ENCODE measurements around the gene VCAN.
"Not testable (repeated sequence)": the region's sequence is repeated elsewhere in the genome, so short reads cannot be mapped to it uniquely, and the experiment has no call there.

VCAN gene

GRCh38 chr5:83471405-83472212, at the start of gene VCAN:
Gene VCAN, plus strand, starts transcription at chr5:83471744. Its CDS starts 11,775 bp downstream, at chr5:83483519.
- DNase-seq (ENCODE audit: low read depth in 2 of 2), result no peak

GRCh38 chr5:83422284-83422683, 49.3 kb upstream of the VCAN start:
- DNase-seq (ENCODE audit: low read depth in 2 of 2), result no peak

GRCh38 chr5:83426855-83427254, 44.7 kb upstream of the VCAN start:
- DNase-seq (ENCODE audit: low read depth in 2 of 2), result no peak

- DNase-seq (ENCODE audit: low read depth in 2 of 2), result no peak
These were observed 43.4 kb upstream of the VCAN start for GRCh38 chr5:83428126-83428525.

GRCh38 chr5:83428890-83429289, 42.7 kb upstream of the VCAN start:
- DNase-seq (ENCODE audit: low read depth in 2 of 2), result no peak

- peak; percentile 5 to 30 for DNase-seq (ENCODE audit: low read depth in 2 of 2)
These were observed 41.2 kb upstream of the VCAN start for GRCh38 chr5:83430130-83431010.

GRCh38 chr5:83433891-83434290, 37.7 kb upstream of the VCAN start:
- no peak for DNase-seq (ENCODE audit: low read depth in 2 of 2)

GRCh38 chr5:83434946-83435345, 36.6 kb upstream of the VCAN start:
- DNase-seq (ENCODE audit: low read depth in 2 of 2), result no peak

GRCh38 chr5:83436276-83436675, 35.3 kb upstream of the VCAN start:
- DNase-seq (ENCODE audit: low read depth in 2 of 2), result no peak

- DNase-seq (ENCODE audit: low read depth in 2 of 2), result not testable (repeated sequence)
These were observed 33.8 kb upstream of the VCAN start for GRCh38 chr5:83437697-83438096.

GRCh38 chr5:83440826-83441225, 30.7 kb upstream of the VCAN start:
- no peak for DNase-seq (ENCODE audit: low read depth in 2 of 2)

- no peak for DNase-seq (ENCODE audit: low read depth in 2 of 2)
These were observed 29.8 kb upstream of the VCAN start for GRCh38 chr5:83441747-83442146.

GRCh38 chr5:83443534-83443933, 28.0 kb upstream of the VCAN start:
- DNase-seq (ENCODE audit: low read depth in 2 of 2), result no peak

GRCh38 chr5:83444445-83444844, 27.1 kb upstream of the VCAN start:
- no peak for DNase-seq (ENCODE audit: low read depth in 2 of 2)

- DNase-seq (ENCODE audit: low read depth in 2 of 2), result no peak
These were observed 25.1 kb upstream of the VCAN start for GRCh38 chr5:83446253-83446947.

- DNase-seq (ENCODE audit: low read depth in 2 of 2), result no peak
These were observed 24.0 kb upstream of the VCAN start for GRCh38 chr5:83447533-83447932.

GRCh38 chr5:83450183-83450966, 21.2 kb upstream of the VCAN start:
- DNase-seq (ENCODE audit: low read depth in 2 of 2), result no peak

GRCh38 chr5:83450967-83451248, 20.6 kb upstream of the VCAN start:
- no peak for DNase-seq (ENCODE audit: low read depth in 2 of 2)

GRCh38 chr5:83451955-83452354, 19.6 kb upstream of the VCAN start:
- no peak for DNase-seq (ENCODE audit: low read depth in 2 of 2)

- DNase-seq (ENCODE audit: low read depth in 2 of 2), result no peak
These were observed 17.6 kb upstream of the VCAN start for GRCh38 chr5:83453937-83454336.

- DNase-seq (ENCODE audit: low read depth in 2 of 2), result no peak
These were observed 7.3 kb upstream of the VCAN start for GRCh38 chr5:83464261-83464660.
